ENCODE data around the gene MICU1. TPM values are rescaled to one million over a fixed set of nuclear protein-coding genes. Genes with fewer than 3 reads are reported as not detected.

Gene MICU1
- total RNA-seq, 1 experiment from 2014 or later = 46.9 TPM

DNA sequence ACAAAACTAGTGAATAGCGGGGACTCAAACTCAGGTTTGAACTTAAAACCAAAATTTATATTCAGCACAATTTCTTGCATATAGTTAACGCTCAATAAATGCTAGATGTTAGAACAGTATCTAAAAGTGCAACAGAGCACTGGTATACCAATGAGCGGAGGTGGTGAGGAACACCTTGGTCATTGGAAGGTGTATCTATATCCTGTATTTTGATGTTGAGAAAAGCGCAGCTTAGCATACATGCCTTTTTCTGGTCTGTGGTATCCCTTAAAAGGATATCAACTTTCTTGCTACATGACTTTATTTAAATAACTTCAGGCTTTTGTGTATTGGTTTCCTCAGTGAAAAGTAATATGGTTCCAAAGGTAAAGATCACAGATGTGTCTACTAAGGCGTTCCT is 237.8 kb downstream of the MICU1 start:
- no peak overlapping the region for H3K4me3 ChIP-seq (ENCODE audit: low read depth in 2 of 2, low read length in 2 of 2)
- no peaks in the 10 kb centered on the region for H3K27me3 ChIP-seq (ENCODE audit: control insufficient read depth, insufficient read depth, low read length)
- BruUV-seq (replicated peaks) = no TSS peak
- H3K9me3 ChIP-seq (ENCODE audit: control insufficient read depth, insufficient read depth, low read depth, low read length) = no peaks in the 10 kb centered on the region
- no peak overlapping the region for H3K27ac ChIP-seq (ENCODE audit: low read length)
- ChIA-PET POLR2A (no interaction called here), CTCF (no interaction called here)
- no peak for ATAC-seq
- TF ChIP-seq, protein P1, sequence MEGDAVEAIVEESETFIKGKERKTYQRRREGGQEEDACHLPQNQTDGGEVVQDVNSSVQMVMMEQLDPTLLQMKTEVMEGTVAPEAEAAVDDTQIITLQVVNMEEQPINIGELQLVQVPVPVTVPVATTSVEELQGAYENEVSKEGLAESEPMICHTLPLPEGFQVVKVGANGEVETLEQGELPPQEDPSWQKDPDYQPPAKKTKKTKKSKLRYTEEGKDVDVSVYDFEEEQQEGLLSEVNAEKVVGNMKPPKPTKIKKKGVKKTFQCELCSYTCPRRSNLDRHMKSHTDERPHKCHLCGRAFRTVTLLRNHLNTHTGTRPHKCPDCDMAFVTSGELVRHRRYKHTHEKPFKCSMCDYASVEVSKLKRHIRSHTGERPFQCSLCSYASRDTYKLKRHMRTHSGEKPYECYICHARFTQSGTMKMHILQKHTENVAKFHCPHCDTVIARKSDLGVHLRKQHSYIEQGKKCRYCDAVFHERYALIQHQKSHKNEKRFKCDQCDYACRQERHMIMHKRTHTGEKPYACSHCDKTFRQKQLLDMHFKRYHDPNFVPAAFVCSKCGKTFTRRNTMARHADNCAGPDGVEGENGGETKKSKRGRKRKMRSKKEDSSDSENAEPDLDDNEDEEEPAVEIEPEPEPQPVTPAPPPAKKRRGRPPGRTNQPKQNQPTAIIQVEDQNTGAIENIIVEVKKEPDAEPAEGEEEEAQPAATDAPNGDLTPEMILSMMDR (IDR thresholded peaks at IDR 0.05) = no peak
- no peak for TF ChIP-seq POLR2AphosphoS5 (IDR thresholded peaks at IDR 0.05; ENCODE audit: low read depth, low read length)
- no peak for TF ChIP-seq SIN3A (IDR thresholded peaks at IDR 0.05; ENCODE audit: borderline replicate concordance, insufficient read depth, low read depth, low read length)
- H3K4me1 ChIP-seq (ENCODE audit: control insufficient read depth, insufficient read depth, low read length) = no peaks in the 10 kb centered on the region
- intact Hi-C loops (cut with micrococcal nuclease; ENCODE audit: unreplicated experiment) (no loop called here), in situ Hi-C loops (cut with HindIII; ENCODE audit: low pct_unique_long_range_greater_than_20kb, low sequenced_read_pairs) (no loop called here)
- DNase-seq (ENCODE audit: low read depth, low spot score) = no peak
- H3K36me3 ChIP-seq (ENCODE audit: control insufficient read depth, insufficient read depth, low read length) = no peaks in the 10 kb centered on the region

DNA sequence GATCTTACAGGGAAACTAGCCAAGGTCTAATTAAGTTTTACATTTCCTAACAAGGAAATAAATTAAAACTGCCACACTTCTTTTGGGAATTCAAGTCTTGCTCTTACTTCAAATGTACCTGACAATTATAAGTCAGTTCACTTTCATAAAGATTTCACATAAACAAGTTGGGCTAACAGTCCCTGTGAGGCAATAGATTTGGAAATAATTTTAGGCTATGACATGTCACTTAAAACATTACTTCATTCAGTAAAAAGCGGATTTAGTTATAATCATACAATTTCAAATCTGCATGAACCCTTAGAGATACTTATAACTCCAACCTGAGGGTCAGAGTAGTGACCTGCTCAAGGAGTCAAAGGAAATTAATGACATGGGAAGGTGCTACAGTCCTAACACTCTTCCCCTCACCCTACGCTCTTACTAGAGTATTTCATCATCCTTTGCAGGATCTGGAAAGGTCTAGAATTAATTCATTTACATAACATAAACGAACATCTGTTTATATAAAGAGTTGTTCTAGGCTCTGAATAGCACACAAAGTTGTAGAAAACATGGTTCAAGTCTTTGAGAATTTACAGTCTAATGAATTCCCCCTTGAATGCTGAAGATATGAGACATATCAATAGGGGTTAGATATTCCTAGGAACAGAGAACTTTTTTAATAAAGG is 238.8 kb downstream of the MICU1 start:
- no peak for DNase-seq (ENCODE audit: low read depth, low spot score)
- intact Hi-C loops (cut with micrococcal nuclease; ENCODE audit: unreplicated experiment) (no loop called here), in situ Hi-C loops (cut with HindIII; ENCODE audit: low pct_unique_long_range_greater_than_20kb, low sequenced_read_pairs) (no loop called here)
- Histone ChIP-seq H3K4me1 (ENCODE audit: control insufficient read depth, insufficient read depth, low read length) (no peaks in the 10 kb centered on the region), H3K36me3 (ENCODE audit: control insufficient read depth, insufficient read depth, low read length) (no peaks in the 10 kb centered on the region), H3K27ac (ENCODE audit: low read length) (no peak overlapping the region; the same call in 1 of the 2 replicates), H3K4me3 (ENCODE audit: low read depth in 2 of 2, low read length in 2 of 2) (no peak overlapping the region), H3K27me3 (ENCODE audit: control insufficient read depth, insufficient read depth, low read length) (no peaks in the 10 kb centered on the region), H3K9me3 (ENCODE audit: control insufficient read depth, insufficient read depth, low read depth, low read length) (no peaks in the 10 kb centered on the region)
- ChIA-PET CTCF (no interaction called here), POLR2A (no interaction called here)
- BruUV-seq (replicated peaks) = no TSS peak
- no peak for ATAC-seq
- TF ChIP-seq SIN3A (IDR thresholded peaks at IDR 0.05; ENCODE audit: borderline replicate concordance, insufficient read depth, low read depth, low read length) = no peak
- TF ChIP-seq POLR2AphosphoS5 (IDR thresholded peaks at IDR 0.05; ENCODE audit: low read depth, low read length) = no peak
- TF ChIP-seq, protein P2, sequence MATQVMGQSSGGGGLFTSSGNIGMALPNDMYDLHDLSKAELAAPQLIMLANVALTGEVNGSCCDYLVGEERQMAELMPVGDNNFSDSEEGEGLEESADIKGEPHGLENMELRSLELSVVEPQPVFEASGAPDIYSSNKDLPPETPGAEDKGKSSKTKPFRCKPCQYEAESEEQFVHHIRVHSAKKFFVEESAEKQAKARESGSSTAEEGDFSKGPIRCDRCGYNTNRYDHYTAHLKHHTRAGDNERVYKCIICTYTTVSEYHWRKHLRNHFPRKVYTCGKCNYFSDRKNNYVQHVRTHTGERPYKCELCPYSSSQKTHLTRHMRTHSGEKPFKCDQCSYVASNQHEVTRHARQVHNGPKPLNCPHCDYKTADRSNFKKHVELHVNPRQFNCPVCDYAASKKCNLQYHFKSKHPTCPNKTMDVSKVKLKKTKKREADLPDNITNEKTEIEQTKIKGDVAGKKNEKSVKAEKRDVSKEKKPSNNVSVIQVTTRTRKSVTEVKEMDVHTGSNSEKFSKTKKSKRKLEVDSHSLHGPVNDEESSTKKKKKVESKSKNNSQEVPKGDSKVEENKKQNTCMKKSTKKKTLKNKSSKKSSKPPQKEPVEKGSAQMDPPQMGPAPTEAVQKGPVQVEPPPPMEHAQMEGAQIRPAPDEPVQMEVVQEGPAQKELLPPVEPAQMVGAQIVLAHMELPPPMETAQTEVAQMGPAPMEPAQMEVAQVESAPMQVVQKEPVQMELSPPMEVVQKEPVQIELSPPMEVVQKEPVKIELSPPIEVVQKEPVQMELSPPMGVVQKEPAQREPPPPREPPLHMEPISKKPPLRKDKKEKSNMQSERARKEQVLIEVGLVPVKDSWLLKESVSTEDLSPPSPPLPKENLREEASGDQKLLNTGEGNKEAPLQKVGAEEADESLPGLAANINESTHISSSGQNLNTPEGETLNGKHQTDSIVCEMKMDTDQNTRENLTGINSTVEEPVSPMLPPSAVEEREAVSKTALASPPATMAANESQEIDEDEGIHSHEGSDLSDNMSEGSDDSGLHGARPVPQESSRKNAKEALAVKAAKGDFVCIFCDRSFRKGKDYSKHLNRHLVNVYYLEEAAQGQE (IDR thresholded peaks at IDR 0.05; ENCODE audit: insufficient read depth in 1 of 2, low read depth in 2 of 2, low read length in 1 of 2) = no peak
- TF ChIP-seq TCF7L2 (IDR thresholded peaks at IDR 0.05; ENCODE audit: low read depth, low read length) = no peak
- TF ChIP-seq, protein P1 (IDR thresholded peaks at IDR 0.05) = no peak
